Fibroblast of lung (primary cell): ENCODE measurements around the gene CFAP410.

Experiments used
- CTCF ChIP-seq, 2 donors: IDR thresholded peaks in 1 of 2; conservative IDR thresholded peaks in 1 of 2; 1 replicate in 1 of 2; 2 replicates in 1 of 2; pipeline ENCODE4 v1.5.1; 2011 to 2012; ENCODE audit warnings: low read length in 2 of 2, control low read depth in 1 of 2, inconsistent platforms in 1 of 2, low read depth in 1 of 2, mild to moderate bottlenecking in 1 of 2
- EZH2 ChIP-seq: IDR thresholded peaks from 2 replicates; pipeline ENCODE4 v1.5.1; 2012; ENCODE audit warnings: low read length, control low read depth, mild to moderate bottlenecking; ENCODE audit errors: missing control alignments

- TF ChIP-seq CTCF (conservative IDR thresholded peaks at IDR 0.05 in 1 of 2, IDR thresholded peaks at IDR 0.05 in 1 of 2; ENCODE audit: low read depth in 1 of 2, low read length in 2 of 2) (no peak), EZH2 (no peak)
Measured at GRCh38 chr21:44321846-44322450, 17.2 kb downstream of the CFAP410 start.
